DMS53 (cell line): Measurements from ENCODE around the gene C1orf74.

Source experiments
- DNase-seq: peaks from one replicate; lab custom pipeline; 2025; lab: John Stamatoyannopoulos, UW

C1orf74 gene

DNA sequence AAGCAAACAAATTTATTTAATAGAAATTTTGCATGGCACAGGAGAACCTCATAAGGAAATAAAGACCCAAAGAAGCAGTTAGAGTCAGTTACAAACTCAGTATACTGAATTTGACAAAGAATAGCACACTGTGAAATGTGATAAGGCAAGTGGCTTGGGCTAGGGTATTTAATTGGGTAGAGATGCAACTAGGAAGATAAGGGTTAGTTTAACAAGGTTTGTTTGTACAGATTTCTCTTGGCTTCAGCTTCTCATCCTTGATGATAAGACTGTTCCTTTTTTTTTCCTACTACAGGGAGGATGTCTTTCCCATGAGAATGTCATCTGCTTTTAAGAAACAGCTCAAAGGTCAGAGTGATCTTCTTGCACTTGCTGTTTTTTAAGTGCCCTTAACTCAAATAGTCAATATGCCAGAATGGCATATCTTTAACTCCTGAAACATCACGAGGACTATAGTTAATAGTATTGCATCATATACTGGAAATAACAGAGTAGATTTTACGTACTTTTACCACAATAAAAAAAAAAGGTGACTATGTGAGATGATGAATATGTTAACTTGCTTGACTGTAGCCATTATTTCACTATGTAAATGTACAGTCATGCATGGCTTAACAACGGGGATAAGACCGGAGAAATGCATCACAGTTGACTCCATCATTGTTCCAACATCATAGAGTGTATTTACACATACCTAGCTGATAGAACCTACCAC, 37.8 kb downstream of the C1orf74 start:
- DNase-seq, result peak; percentile 53

- DNase-seq, result no peak
These were observed 41.2 kb downstream of the C1orf74 start for GRCh38 chr1:209743145-209743482.

DNA sequence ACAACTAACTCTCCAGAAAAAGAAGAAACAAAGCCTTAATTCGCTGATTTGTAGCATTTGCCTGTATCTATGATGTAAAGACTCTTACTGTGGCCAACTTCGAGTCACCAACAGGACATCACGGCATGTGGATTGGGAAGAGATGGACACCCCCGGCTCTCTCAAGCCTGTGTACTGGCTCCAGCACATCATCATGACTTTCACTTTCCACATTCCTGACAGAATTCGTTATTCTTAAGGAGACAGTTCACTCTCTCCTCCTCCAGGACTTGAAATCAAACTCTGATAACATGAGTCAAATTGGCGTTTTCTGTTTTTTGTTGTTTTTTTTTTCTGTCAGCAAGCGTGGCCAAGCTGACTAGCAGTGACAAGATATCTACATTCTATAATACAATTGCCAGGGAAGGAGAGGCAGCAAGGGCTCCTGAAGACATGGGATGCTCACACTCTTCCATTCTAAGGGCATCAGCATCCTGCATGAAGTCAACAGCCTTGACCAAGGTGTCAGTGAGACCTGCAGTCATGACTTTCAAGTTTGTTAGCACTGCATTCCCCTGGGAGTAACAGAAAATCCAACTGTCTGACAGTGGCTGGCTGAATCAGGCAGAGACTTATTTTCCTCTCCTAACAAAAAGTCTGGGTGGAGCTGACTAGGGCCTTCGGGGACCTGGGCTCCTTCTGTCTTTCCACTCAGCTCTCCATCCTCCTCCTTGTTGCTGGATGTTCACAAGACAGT, 41.8 kb downstream of the C1orf74 start:
- DNase-seq, result no peak

DNA sequence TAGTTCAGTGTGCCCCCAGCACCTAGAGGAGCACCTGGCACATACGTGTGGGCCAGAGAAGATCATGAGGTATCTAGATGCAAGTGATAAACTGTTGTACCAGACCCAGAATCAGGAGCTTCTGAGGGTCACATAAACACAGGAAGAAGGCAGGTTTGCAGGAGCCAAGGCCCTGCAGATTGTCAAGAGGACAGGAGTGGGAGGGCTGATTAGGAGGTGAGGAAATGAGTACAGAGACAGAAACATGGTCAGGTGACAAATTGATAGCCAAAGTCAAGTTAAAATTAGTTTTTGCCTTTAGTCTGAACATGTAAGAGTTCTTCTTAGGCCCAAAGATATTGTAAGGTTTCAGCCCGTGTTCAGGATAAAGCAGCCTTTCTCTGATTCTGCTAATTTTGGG, 42.5 kb downstream of the C1orf74 start:
- no peak for DNase-seq

DNA sequence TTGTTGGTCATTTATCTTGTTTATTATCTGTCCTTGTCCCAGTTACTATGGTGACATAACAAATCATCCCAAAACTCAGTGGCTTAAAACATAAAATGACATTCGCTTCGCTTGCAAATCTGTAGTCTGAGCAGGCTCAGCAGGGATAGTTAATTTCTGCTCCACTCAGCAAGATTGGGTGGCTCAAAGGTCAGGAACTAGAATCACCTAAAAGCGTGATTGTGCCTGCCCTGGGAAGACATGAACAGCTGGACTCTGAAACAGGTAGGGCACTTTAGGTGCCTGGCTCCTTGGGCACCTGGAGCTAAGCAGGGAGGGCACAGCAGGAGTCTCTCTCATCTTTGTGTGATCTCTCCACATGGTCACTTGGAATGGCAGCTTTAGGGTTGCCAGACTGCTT, 43.2 kb downstream of the C1orf74 start:
- DNase-seq, result no peak

- no peak for DNase-seq
These were observed 46.1 kb downstream of the C1orf74 start for GRCh38 chr1:209738270-209738669.

GRCh38 chr1:209737118-209737505, 47.2 kb downstream of the C1orf74 start:
- DNase-seq, result no peak

DNA sequence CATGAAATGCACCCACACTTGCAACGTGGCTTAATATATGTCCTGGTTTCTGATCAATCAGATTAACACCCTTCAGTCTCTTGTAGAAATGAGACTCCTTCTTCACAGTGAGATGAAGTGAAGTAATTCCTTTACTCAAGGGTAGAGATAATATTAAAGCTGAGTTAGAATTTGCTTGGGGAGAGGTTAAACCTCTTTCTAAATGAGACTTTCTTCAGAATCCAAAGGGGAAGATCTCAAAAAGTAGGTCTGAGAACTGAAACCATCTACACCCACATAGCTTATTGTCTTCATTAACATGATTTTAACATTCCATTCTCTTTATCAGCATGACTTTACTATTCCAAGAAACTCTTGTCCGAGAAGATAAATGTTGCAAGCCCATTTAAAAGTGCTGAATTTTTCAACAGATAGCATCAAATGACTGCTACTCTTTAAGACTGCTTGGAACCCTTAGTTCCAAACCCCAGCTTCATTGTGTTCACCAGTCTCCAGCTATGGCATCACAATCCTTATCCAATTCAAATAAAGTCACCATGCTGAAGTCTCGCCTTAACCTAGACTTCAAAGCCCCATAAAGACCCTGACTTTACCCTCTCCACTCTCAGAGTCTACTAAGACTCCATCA, 47.8 kb downstream of the C1orf74 start:
- DNase-seq, result no peak

DNA sequence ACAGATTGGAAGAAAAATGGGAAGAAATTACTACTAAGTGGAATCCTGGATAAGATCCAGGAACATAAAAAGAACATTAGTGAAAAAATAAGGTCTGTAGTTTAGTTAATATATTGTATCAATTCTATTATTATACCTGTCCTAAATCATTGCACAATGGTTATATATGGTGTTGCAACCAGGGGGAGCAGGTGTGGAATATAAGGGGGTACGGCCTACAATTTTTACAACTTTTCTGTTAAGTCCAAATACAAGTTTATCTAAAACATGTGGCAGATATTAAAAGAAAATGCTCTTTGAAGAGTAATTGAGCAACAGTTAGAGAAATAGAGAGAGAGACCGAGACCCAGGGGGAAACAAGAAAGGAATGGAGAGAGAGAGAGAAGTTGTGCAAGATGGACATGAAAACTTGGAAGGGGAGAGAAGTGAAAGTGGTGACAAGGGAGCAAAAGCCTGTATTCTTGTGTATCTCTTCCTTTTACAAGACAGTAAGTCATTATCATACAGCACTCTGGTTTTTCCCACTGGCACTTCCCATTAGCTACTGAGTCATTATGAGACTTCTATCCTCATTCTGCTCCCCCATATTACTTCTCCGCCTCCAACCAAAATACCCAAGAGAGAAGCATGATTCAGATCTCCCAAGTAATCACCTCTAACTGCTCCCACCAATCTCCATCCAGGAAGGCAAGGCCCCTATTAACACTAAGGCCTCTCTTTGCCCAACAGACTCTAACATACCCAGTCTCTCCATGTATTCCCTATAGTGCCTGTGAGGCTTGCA, 50.8 kb downstream of the C1orf74 start:
- DNase-seq, result no peak

DNA sequence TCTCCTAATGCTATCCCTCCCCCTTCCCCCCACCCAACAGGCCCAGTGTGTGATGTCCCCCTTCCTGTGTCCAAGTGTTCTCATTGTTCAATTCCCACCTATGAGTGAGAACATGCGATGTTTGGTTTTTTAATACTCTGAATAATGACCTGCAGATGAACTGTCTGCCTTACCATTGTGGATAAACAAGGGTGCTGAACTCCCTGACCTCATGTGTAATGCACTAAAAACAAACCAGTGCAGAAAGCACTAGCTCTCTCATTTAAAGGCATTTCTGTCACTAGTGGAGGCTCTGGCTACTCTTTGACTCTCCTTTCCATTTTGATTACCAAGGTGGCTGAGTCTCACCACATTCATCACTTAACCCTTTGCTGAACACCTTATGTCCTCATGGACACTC, 51.6 kb downstream of the C1orf74 start:
- no peak for DNase-seq

GRCh38 chr1:209729436-209729835, 54.9 kb downstream of the C1orf74 start:
- no peak for DNase-seq
